HCT116 (cell line): ENCODE measurements around the gene POLR2H. TPM values are rescaled to one million over a fixed set of nuclear protein-coding genes. Genes with fewer than 3 reads are reported as not detected.
A peak's percentile ranks its signal among the peaks of the same experiment; 100 is the strongest.

ENCODE experiments used
- ATAC-seq: fragments of 200-7000 bp; cut with Tn5 transposase; 2 replicates; pipeline ENCODE4 v1.9.1; 2020; ENCODE audit warnings: mild to moderate bottlenecking, moderate library complexity
- BruUV-seq: library from RNA; stranded (reverse); fragments of 400-500 nt; replicated peaks from 2 replicates; lab custom pipeline; 2021; lab: Mats Ljungman, UMichigan
- CTCF ChIA-PET: fragments of 300-600 bp; sonication (Branson Sonifier 250); formaldehyde crosslinking; loops from one replicate; lab custom pipeline; 2021; ENCODE audit warnings: antibody characterized with exemption; lab: Charles Lee
- POLR2A ChIA-PET: fragments of 300-600, 350-600 bp; sonication (Branson Sonifier 250); formaldehyde crosslinking; loops from one replicate; lab custom pipeline; 2021; ENCODE audit warnings: antibody characterized with exemption; lab: Charles Lee
- RAD21 ChIA-PET, 2 experiments: fragments of 300-600 bp; sonication (Branson Sonifier 250); formaldehyde crosslinking; loops; one replicate each; lab custom pipeline; 2023; ENCODE audit warnings: low total read pairs in 2 of 2; ENCODE audit not compliant: uncharacterized antibody in 2 of 2, unreplicated experiment in 2 of 2, low non-redundant PET in 1 of 2; lab: Charles Lee
- DNase-seq: peaks from one replicate; pipeline ENCODE4 v3.0.0-alpha.2; 2010; ENCODE audit warnings: low read depth, low spot score
- H2AFZ ChIP-seq: fragments of 200-600 bp; shearing (Covaris generic), sonication (generic); 2 replicates; pipeline ENCODE4 v1.6.1; 2017; ENCODE audit warnings: low read depth, mixed run types, mixed read lengths, antibody characterized with exemption, low read length; ENCODE audit not compliant: poor library complexity, severe bottlenecking
- H3K27ac ChIP-seq: 2 replicates; pipeline ENCODE4 v1.5.1; 2012; ENCODE audit warnings: low read depth, low read length
- H3K27me3 ChIP-seq: fragments of 200-600 bp; sonication (generic); 2 replicates; pipeline ENCODE4 v1.6.1; 2016; ENCODE audit warnings: mixed run types, low read length, mixed read lengths; ENCODE audit not compliant: insufficient read depth
- H3K36me3 ChIP-seq, 2 experiments: fragments of 200-500 bp in 1 of 2; fragments of 200-600 bp in 1 of 2; sonication (Bioruptor generic) in 1 of 2; sonication (generic) in 1 of 2; 2 replicates each; pipeline versions ENCODE4 v1.5.1 to v1.6.1; 2014 to 2016; ENCODE audit warnings: low read length in 2 of 2, inconsistent platforms in 1 of 2, mixed read lengths in 1 of 2, mixed run types in 1 of 2; ENCODE audit not compliant: insufficient read depth in 2 of 2, control insufficient read depth in 1 of 2
- H3K4me1 ChIP-seq, 2 experiments: fragments of 200-600 bp in 1 of 2; sonication (generic) in 1 of 2; 2 replicates each; pipeline versions ENCODE4 v1.5.1 to v1.6.1; 2012 to 2017; ENCODE audit warnings: low read length in 2 of 2, inconsistent platforms in 1 of 2, mild to moderate bottlenecking in 1 of 2, mixed read lengths in 1 of 2, mixed run types in 1 of 2, moderate library complexity in 1 of 2; ENCODE audit not compliant: insufficient read depth in 2 of 2, control insufficient read depth in 1 of 2
- H3K4me2 ChIP-seq: fragments of 200-600 bp; sonication (generic); 2 replicates; pipeline ENCODE4 v1.6.1; 2017; ENCODE audit warnings: mixed run types, low read length, mixed read lengths
- H3K4me3 ChIP-seq, 2 experiments: fragments of 200-600 bp in 1 of 2; sonication (generic) in 1 of 2; replicated peaks in 1 of 2; 2 replicates each; pipeline ENCODE4 v1.5.1; 2011 to 2016; ENCODE audit warnings: low read length in 2 of 2, control low read depth in 1 of 2, low read depth in 1 of 2, mild to moderate bottlenecking in 1 of 2, mixed read lengths in 1 of 2, mixed run types in 1 of 2
- H3K79me2 ChIP-seq: fragments of 200-600 bp; sonication (generic); 2 replicates; pipeline ENCODE4 v1.6.1; 2017; ENCODE audit warnings: mild to moderate bottlenecking, mixed run types, low read length, moderate library complexity, mixed read lengths; ENCODE audit not compliant: insufficient read depth
- H3K9ac ChIP-seq: fragments of 200-600 bp; sonication (generic); 2 replicates; pipeline ENCODE4 v1.6.1; 2016; ENCODE audit warnings: low read length, mixed read lengths
- H3K9me2 ChIP-seq: fragments of 200-600 bp; sonication (generic), shearing (Covaris generic); 2 replicates; pipeline ENCODE4 v1.6.1; 2017; ENCODE audit warnings: mixed run types, mild to moderate bottlenecking, moderate library complexity; ENCODE audit not compliant: insufficient read depth
- H3K9me3 ChIP-seq, 2 experiments: fragments of 200-500 bp in 1 of 2; fragments of 200-600 bp in 1 of 2; sonication (Bioruptor generic) in 1 of 2; sonication (generic) in 1 of 2; 2 replicates each; pipeline ENCODE4 v1.6.1; 2014 to 2017; ENCODE audit warnings: low read length in 2 of 2, mixed read lengths in 2 of 2, inconsistent platforms in 1 of 2, low read depth in 1 of 2, mild to moderate bottlenecking in 1 of 2, mixed run types in 1 of 2, moderate library complexity in 1 of 2; ENCODE audit not compliant: control insufficient read depth in 1 of 2, insufficient read depth in 1 of 2
- H4K20me1 ChIP-seq: fragments of 200-600 bp; sonication (generic), shearing (Covaris generic); 2 replicates; pipeline ENCODE4 v1.6.1; 2017; ENCODE audit warnings: mixed run types, mild to moderate bottlenecking, moderate library complexity; ENCODE audit not compliant: insufficient read depth
- ATF3 ChIP-seq: IDR thresholded peaks from 2 replicates; pipeline ENCODE4 v1.6.1; 2012
- CBX3 ChIP-seq: IDR thresholded peaks from 2 replicates; pipeline ENCODE4 v1.6.1; 2012; ENCODE audit warnings: low read depth
- CEBPB ChIP-seq: IDR thresholded peaks from 2 replicates; pipeline ENCODE4 v1.6.1; 2012; ENCODE audit warnings: low read depth
- EGR1 ChIP-seq: IDR thresholded peaks from 2 replicates; pipeline ENCODE4 v1.6.1; 2012; ENCODE audit warnings: low read depth
- ELF1 ChIP-seq: IDR thresholded peaks from 2 replicates; pipeline ENCODE4 v1.6.1; 2012; ENCODE audit warnings: low read depth, borderline replicate concordance
- EZH2 ChIP-seq: fragments of 200-600 bp; sonication (generic); IDR thresholded peaks from 2 replicates; pipeline ENCODE4 v1.6.1; 2017; ENCODE audit warnings: antibody characterized with exemption, mixed run types
- EZH2phosphoT487 ChIP-seq: fragments of 200-600 bp; IDR thresholded peaks from 2 replicates; pipeline ENCODE4 v1.6.1; 2018; ENCODE audit warnings: antibody characterized with exemption, borderline replicate concordance
- FOSL1 ChIP-seq: IDR thresholded peaks from 2 replicates; pipeline ENCODE4 v1.6.1; 2012; ENCODE audit warnings: low read depth
- JUND ChIP-seq: IDR thresholded peaks from 2 replicates; pipeline ENCODE4 v1.6.1; 2012
- MAX ChIP-seq: IDR thresholded peaks from 2 replicates; pipeline ENCODE4 v1.6.1; 2012
- POLR2A ChIP-seq: IDR thresholded peaks from 2 replicates; pipeline ENCODE4 v1.7.0; 2011; ENCODE audit warnings: borderline replicate concordance; ENCODE audit not compliant: insufficient read depth, insufficient read length; ENCODE audit errors: extremely low read depth
- RAD21 ChIP-seq: IDR thresholded peaks from 2 replicates; pipeline ENCODE4 v1.6.1; 2012; ENCODE audit warnings: low read depth, mild to moderate bottlenecking
- REST ChIP-seq: IDR thresholded peaks from 2 replicates; pipeline ENCODE4 v1.6.1; 2012; ENCODE audit warnings: low read depth
- SIN3A ChIP-seq: IDR thresholded peaks from 2 replicates; pipeline ENCODE4 v1.6.1; 2012; ENCODE audit warnings: low read depth
- SP1 ChIP-seq: IDR thresholded peaks from 2 replicates; pipeline ENCODE4 v1.6.1; 2012; ENCODE audit warnings: low read depth
- SRF ChIP-seq: IDR thresholded peaks from 2 replicates; pipeline ENCODE4 v1.6.1; 2012; ENCODE audit warnings: low read depth
- TCF7L2 ChIP-seq: IDR thresholded peaks from 2 replicates; pipeline ENCODE4 v1.7.0; 2011; ENCODE audit warnings: borderline replicate concordance, inconsistent platforms; ENCODE audit not compliant: insufficient read depth, insufficient read length; ENCODE audit errors: extremely low read depth
- YY1 ChIP-seq: IDR thresholded peaks from 2 replicates; pipeline ENCODE4 v1.6.1; 2011; ENCODE audit warnings: low read length, low read depth, moderate library complexity, mild to moderate bottlenecking; ENCODE audit not compliant: insufficient replicate concordance; ENCODE audit errors: extremely low read depth
- ZFX ChIP-seq: fragments of 450-650 bp; IDR thresholded peaks from 2 replicates; pipeline ENCODE4 v1.6.1; 2017
- intact Hi-C: fragments of 100-400 bp; cut with micrococcal nuclease; formaldehyde crosslinking; loops from 2 replicates; pipeline ENCODE4 v1.10.0; 2022
- total RNA-seq: library from RNA; stranded (reverse); gene quantifications from one replicate; pipeline ENCODE4 v1.2.1, GENCODE V29; 2021; ENCODE audit not compliant: unreplicated experiment
- TF ChIP-seq, protein P1 (sequence below), 3 experiments: fragments of 200-600 bp in 1 of 3; sonication (generic) in 1 of 3; IDR thresholded peaks in 2 of 3; conservative IDR thresholded peaks in 1 of 3; 2 replicates each; pipeline ENCODE4 v1.5.1; 2012 to 2017; ENCODE audit warnings: low read depth in 2 of 3, low read length in 2 of 3, antibody characterized with exemption in 1 of 3, borderline replicate concordance in 1 of 3, control low read depth in 1 of 3, mild to moderate bottlenecking in 1 of 3, mixed read lengths in 1 of 3, mixed run types in 1 of 3, moderate library complexity in 1 of 3; ENCODE audit not compliant: insufficient read depth in 1 of 3

Gene POLR2H
- total RNA-seq, 1 experiment from 2014 or later, result 156 TPM

- peak; percentile 61 for DNase-seq
- Histone ChIP-seq H3K27me3 (no peaks in the 10 kb centered on the region), H3K27ac (peak overlapping the region; percentile 85), H3K9me2 (no peaks in the 10 kb centered on the region), H4K20me1 (peaks cover 27% of the 10 kb centered on the region; the same call in 1 of the 2 replicates), H3K79me2 (peaks cover 49% of the 10 kb centered on the region), H3K4me1 (peaks cover 2 to 66% of the 10 kb centered on the region in 2 experiments; a peak in 3 of 4 replicates), H2AFZ (no peak overlapping the region), H3K4me3 (peak overlapping the region; percentile 73), H3K4me2 (peak overlapping the region; percentile 90), H3K9ac (peak overlapping the region; percentile 83), H3K9me3 (no peaks in the 10 kb centered on the region), H3K36me3 (peaks cover 30 to 41% of the 10 kb centered on the region in 2 experiments)
- RAD21 ChIA-PET, result no interaction called here
- POLR2A ChIA-PET, result interaction anchor here (1.7 kb wide), 1 partner anchor 10 kb away, joined by 5 read pairs; no protein-coding TSS in a partner anchor
- no TSS peak for BruUV-seq
- peak; percentile 72 for ATAC-seq
- intact Hi-C loops, result no loop called here
- CTCF ChIA-PET, result interaction anchor here (0.9 to 1.5 kb wide), 3 partner anchors 10 to 47 kb away, joined by 3 to 7 read pairs (median 3); no protein-coding TSS in a partner anchor
- peak; percentile 71; the same call in 1 of the 2 replicates for TF ChIP-seq SIN3A
- TF ChIP-seq EZH2phosphoT487, result no peak
- TF ChIP-seq MAX, result 0 out of 2 replicates have a peak, but pooled peaks have one; percentile 41
- TF ChIP-seq SRF, result no peak
- TF ChIP-seq RAD21, result no peak
- TF ChIP-seq EGR1, result peak; percentile 84
- peak; percentile 81 for TF ChIP-seq SP1
- TF ChIP-seq CEBPB, result no peak
- no peak for TF ChIP-seq TCF7L2
- TF ChIP-seq EZH2, result no peak
- no peak for TF ChIP-seq ATF3
- TF ChIP-seq JUND, result peak; percentile 52
- TF ChIP-seq ZFX, result peak; percentile 44; the same call in 1 of the 2 replicates
- no peak for TF ChIP-seq YY1
- TF ChIP-seq POLR2A, result no peak
- TF ChIP-seq REST, result no peak
- TF ChIP-seq CBX3, result no peak
- TF ChIP-seq, protein P1, sequence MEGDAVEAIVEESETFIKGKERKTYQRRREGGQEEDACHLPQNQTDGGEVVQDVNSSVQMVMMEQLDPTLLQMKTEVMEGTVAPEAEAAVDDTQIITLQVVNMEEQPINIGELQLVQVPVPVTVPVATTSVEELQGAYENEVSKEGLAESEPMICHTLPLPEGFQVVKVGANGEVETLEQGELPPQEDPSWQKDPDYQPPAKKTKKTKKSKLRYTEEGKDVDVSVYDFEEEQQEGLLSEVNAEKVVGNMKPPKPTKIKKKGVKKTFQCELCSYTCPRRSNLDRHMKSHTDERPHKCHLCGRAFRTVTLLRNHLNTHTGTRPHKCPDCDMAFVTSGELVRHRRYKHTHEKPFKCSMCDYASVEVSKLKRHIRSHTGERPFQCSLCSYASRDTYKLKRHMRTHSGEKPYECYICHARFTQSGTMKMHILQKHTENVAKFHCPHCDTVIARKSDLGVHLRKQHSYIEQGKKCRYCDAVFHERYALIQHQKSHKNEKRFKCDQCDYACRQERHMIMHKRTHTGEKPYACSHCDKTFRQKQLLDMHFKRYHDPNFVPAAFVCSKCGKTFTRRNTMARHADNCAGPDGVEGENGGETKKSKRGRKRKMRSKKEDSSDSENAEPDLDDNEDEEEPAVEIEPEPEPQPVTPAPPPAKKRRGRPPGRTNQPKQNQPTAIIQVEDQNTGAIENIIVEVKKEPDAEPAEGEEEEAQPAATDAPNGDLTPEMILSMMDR (IDR thresholded peaks at IDR 0.05 in 2 of 3, conservative IDR thresholded peaks at IDR 0.05 in 1 of 3; ENCODE audit: borderline replicate concordance in 1 of 3, insufficient read depth in 1 of 3, low read depth in 2 of 3, low read length in 2 of 3), result no peak
- TF ChIP-seq FOSL1, result no peak
- TF ChIP-seq ELF1, result no peak
Observed at GRCh38 chr3:184335661-184336546, 25.6 kb upstream of the POLR2H start.
